Right hindlimb (tissue), 1 donor: ENCODE results near the gene POLG.
"Not testable (repeated sequence)": the region's sequence is repeated elsewhere in the genome, so short reads cannot be mapped to it uniquely, and the experiment has no call there.

Experiments used
- DNase-seq: peaks from one replicate; pipeline ENCODE4 v3.0.0-alpha.2; 2018

The POLG gene

GRCh38 chr15:89277281-89277680, 57.3 kb downstream of the POLG start:
- DNase-seq: not testable (repeated sequence)
